RWPE1 (cell line): Measurements from ENCODE around the gene ISM2.

Experiments used
- CTCF ChIA-PET: fragments of 350-600 bp; sonication (Branson Sonifier 250); formaldehyde crosslinking; extraction: SDS; loops from one replicate; lab custom pipeline; 2021; lab: Yijun Ruan, JAX
- POLR2A ChIA-PET: fragments of 400-600 bp; formaldehyde crosslinking; extraction: SDS; loops from one replicate; lab custom pipeline; 2020; ENCODE audit warnings: antibody characterized with exemption; ENCODE audit not compliant: low non-redundant PET; lab: Yijun Ruan, JAX
- DNase-seq: peaks from one replicate; pipeline ENCODE4 v3.0.0; 2012; ENCODE audit warnings: low spot score
- H3K27ac ChIP-seq: fragments of 450-650 bp; 2 replicates; pipeline ENCODE4 v1.5.1; 2017
- CTCF ChIP-seq: fragments of 450-650 bp; conservative IDR thresholded peaks from 2 replicates; pipeline ENCODE4 v1.5.1; 2017; ENCODE audit warnings: low read depth, mild to moderate bottlenecking

The ISM2 gene

GRCh38 chr14:77485901-77486678, 12.5 kb downstream of the ISM2 start:
- peak; percentile 55 for DNase-seq
- H3K27ac ChIP-seq = no peak overlapping the region
- ChIA-PET POLR2A (no interaction called here), CTCF (no interaction called here)
- no peak for TF ChIP-seq CTCF

GRCh38 chr14:77485256-77485655, 13.4 kb downstream of the ISM2 start:
- no peak for TF ChIP-seq CTCF
- POLR2A ChIA-PET = no interaction called here
- CTCF ChIA-PET = no interaction called here
- DNase-seq = no peak
- no peak overlapping the region for H3K27ac ChIP-seq

- DNase-seq = no peak
- no peak for TF ChIP-seq CTCF
- no peak overlapping the region for H3K27ac ChIP-seq
- CTCF ChIA-PET = no interaction called here
- POLR2A ChIA-PET = no interaction called here
Measured at GRCh38 chr14:77482422-77482821, 16.2 kb downstream of the ISM2 start.

- TF ChIP-seq CTCF = no peak
- CTCF ChIA-PET = no interaction called here
- POLR2A ChIA-PET = no interaction called here
- no peak overlapping the region for H3K27ac ChIP-seq
- no peak for DNase-seq
Measured at GRCh38 chr14:77478796-77479195, 19.8 kb downstream of the ISM2 start.

GRCh38 chr14:77478029-77478428, 20.6 kb downstream of the ISM2 start:
- no peak for TF ChIP-seq CTCF
- no peak for DNase-seq
- CTCF ChIA-PET = interaction anchor here (1.0 to 1.5 kb wide), 2 partner anchors 20 to 606 kb away, joined by 3 to 5 read pairs; partner anchors contain the start of gene AHSA1
- H3K27ac ChIP-seq = no peak overlapping the region
- POLR2A ChIA-PET = no interaction called here

- ChIA-PET CTCF (interaction anchor here (0.7 kb wide), 1 partner anchor 11 kb away, joined by 3 read pairs; no protein-coding TSS in a partner anchor), POLR2A (no interaction called here)
- DNase-seq = no peak
- TF ChIP-seq CTCF = no peak
- no peak overlapping the region for H3K27ac ChIP-seq
Measured at GRCh38 chr14:77475432-77476115, 23.0 kb downstream of the ISM2 start.
